GM12878 (cell line): ENCODE measurements around the gene FTMT. TPM values are rescaled to one million over a fixed set of nuclear protein-coding genes. Genes with fewer than 3 reads are reported as not detected.

Experiments
- ATAC-seq: fragments of 200-7000 bp; cut with Tn5 transposase; 3 replicates; pipeline ENCODE4 v1.9.1; 2020; ENCODE audit warnings: mild to moderate bottlenecking, moderate library complexity
- BruUV-seq: library from RNA; stranded (reverse); fragments of 400-500 nt; replicated peaks from 2 replicates; lab custom pipeline; 2021; lab: Mats Ljungman, UMichigan
- CTCF ChIA-PET: fragments of 300-600 bp; sonication (Branson Sonifier 250); formaldehyde crosslinking; extraction: SDS; loops from one replicate; lab custom pipeline; 2021; ENCODE audit warnings: inconsistent platforms; lab: Yijun Ruan, JAX
- POLR2A ChIA-PET: fragments of 350-600 bp; formaldehyde crosslinking; extraction: SDS; loops from one replicate; lab custom pipeline; 2021; ENCODE audit warnings: inconsistent platforms; lab: Charles Lee
- RAD21 ChIA-PET: fragments of 300-600 bp; sonication (Branson Sonifier 250); formaldehyde crosslinking; loops from one replicate; lab custom pipeline; 2023; ENCODE audit warnings: antibody characterized with exemption; ENCODE audit not compliant: unreplicated experiment; lab: Charles Lee
- SMC1A ChIA-PET: fragments of 300-600 bp; sonication (Branson Sonifier 250); formaldehyde crosslinking; loops from one replicate; lab custom pipeline; 2023; ENCODE audit not compliant: unreplicated experiment, uncharacterized antibody; lab: Charles Lee
- DNase-seq: peaks from one replicate; pipeline ENCODE4 v3.0.0-alpha.2; 2011; ENCODE audit warnings: low read depth, low spot score
- FAIRE-seq: peaks from 3 replicates; lab custom pipeline; 2011; peaks lifted over from hg19 to GRCh38; lab: Jason Lieb, UNC
- H2AFZ ChIP-seq: 2 replicates; pipeline ENCODE4 v1.6.0; 2011; ENCODE audit warnings: low read depth, low read length, control low read depth; ENCODE audit not compliant: control insufficient read depth
- H3K27ac ChIP-seq: 2 replicates; pipeline ENCODE4 v1.5.1; 2011; ENCODE audit warnings: control low read depth; ENCODE audit not compliant: control insufficient read depth, insufficient read depth
- H3K27me3 ChIP-seq, 2 experiments: replicated peaks in 1 of 2; 2 replicates each; pipeline versions ENCODE4 v1.6.0 to v1.6.1; 2011; ENCODE audit warnings: low read length in 1 of 2; ENCODE audit not compliant: control insufficient read depth in 2 of 2, insufficient read depth in 2 of 2
- H3K36me3 ChIP-seq, 2 experiments: 2 replicates each; pipeline ENCODE4 v1.5.1; 2011; ENCODE audit warnings: low read length in 1 of 2; ENCODE audit not compliant: control insufficient read depth in 2 of 2, insufficient read depth in 2 of 2
- H3K4me1 ChIP-seq: 2 replicates; pipeline ENCODE4 v1.6.1; 2011; ENCODE audit warnings: mild to moderate bottlenecking, low read length, moderate library complexity, mixed read lengths; ENCODE audit not compliant: control insufficient read depth, insufficient read depth
- H3K4me2 ChIP-seq: 2 replicates; pipeline ENCODE4 v1.6.0; 2011; ENCODE audit warnings: control low read depth; ENCODE audit not compliant: control insufficient read depth, insufficient read depth
- H3K4me3 ChIP-seq: fragments of 200-600 bp; sonication (generic); 2 replicates; pipeline ENCODE4 v1.5.1; 2016
- H3K79me2 ChIP-seq: 2 replicates; pipeline ENCODE4 v1.6.0; 2011; ENCODE audit warnings: low read length; ENCODE audit not compliant: control insufficient read depth, insufficient read depth
- H3K9ac ChIP-seq: 2 replicates; pipeline ENCODE4 v1.8.0; 2011; ENCODE audit warnings: low read length, control low read depth, mixed read lengths; ENCODE audit not compliant: control insufficient read depth, insufficient read depth
- H3K9me3 ChIP-seq: replicated peaks from 3 replicates; pipeline ENCODE4 v1.5.1; 2011; ENCODE audit warnings: mild to moderate bottlenecking, low read length; ENCODE audit not compliant: control insufficient read depth, insufficient read depth
- H4K20me1 ChIP-seq: 2 replicates; pipeline ENCODE4 v1.6.0; 2011; ENCODE audit not compliant: control insufficient read depth, insufficient read depth
- EP300 ChIP-seq, 2 experiments: fragments of 150-350 bp in 1 of 2; IDR thresholded peaks; 2 replicates each; pipeline ENCODE4 v1.6.1; 2011 to 2012; ENCODE audit warnings: low read depth in 2 of 2, low read length in 2 of 2, borderline replicate concordance in 1 of 2, improper control_type of control experiment in 1 of 2, inconsistent platforms in 1 of 2; ENCODE audit not compliant: control insufficient read depth in 1 of 2
- EZH2 ChIP-seq: IDR thresholded peaks from 2 replicates; pipeline ENCODE4 v1.6.1; 2012; ENCODE audit warnings: low read depth, mild to moderate bottlenecking, control low read depth, inconsistent platforms, low read length, borderline replicate concordance; ENCODE audit not compliant: control insufficient read depth
- MTA2 ChIP-seq: fragments of 450-650 bp; IDR thresholded peaks from 2 replicates; pipeline ENCODE4 v1.6.1; 2016; ENCODE audit warnings: low read depth, mild to moderate bottlenecking, moderate library complexity
- MXI1 ChIP-seq: fragments of 150-350 bp; IDR thresholded peaks from 2 replicates; pipeline ENCODE4 v1.6.1; 2011; ENCODE audit warnings: low read depth, mild to moderate bottlenecking, inconsistent platforms, low read length, improper control_type of control experiment
- NFYA ChIP-seq: IDR thresholded peaks from 2 replicates; pipeline ENCODE4 v1.6.1; 2011; ENCODE audit warnings: low read depth, mild to moderate bottlenecking, low read length, improper control_type of control experiment, borderline replicate concordance
- PML ChIP-seq: IDR thresholded peaks from 2 replicates; pipeline ENCODE4 v1.6.1; 2012; ENCODE audit warnings: low read length, inconsistent platforms
- POLR2A ChIP-seq: IDR thresholded peaks from 2 replicates; pipeline ENCODE4 v1.6.1; 2011; ENCODE audit warnings: low read depth, mild to moderate bottlenecking, low read length
- POLR2AphosphoS2 ChIP-seq: IDR thresholded peaks from 2 replicates; pipeline ENCODE4 v1.6.1; 2011; ENCODE audit warnings: low read depth, mild to moderate bottlenecking, low read length, improper control_type of control experiment, moderate library complexity
- SIN3A ChIP-seq: IDR thresholded peaks from 2 replicates; pipeline ENCODE4 v1.6.1; 2012; ENCODE audit warnings: low read depth, low read length, improper control_type of control experiment
- TCF3 ChIP-seq: IDR thresholded peaks from 2 replicates; pipeline ENCODE4 v1.6.1; 2012; ENCODE audit warnings: low read depth, mild to moderate bottlenecking, low read length, borderline replicate concordance; ENCODE audit not compliant: insufficient read depth
- YBX1 ChIP-seq: fragments of 450-650 bp; IDR thresholded peaks from 2 replicates; pipeline ENCODE4 v1.6.1; 2016; ENCODE audit warnings: antibody characterized with exemption
- YY1 ChIP-seq: IDR thresholded peaks from 2 replicates; pipeline ENCODE4 v1.6.1; 2011; ENCODE audit warnings: low read depth, mild to moderate bottlenecking, low read length
- ZSCAN29 ChIP-seq: fragments of 450-650 bp; IDR thresholded peaks from 2 replicates; pipeline ENCODE4 v1.6.1; 2017; ENCODE audit warnings: mild to moderate bottlenecking, moderate library complexity
- in situ Hi-C: fragments of 300-500 bp; cut with MboI; formaldehyde crosslinking; loops from 9 replicates; pipeline ENCODE4 v1.14.3; 2018; ENCODE audit warnings: mixed read lengths
- intact Hi-C: fragments of 100-400 bp; cut with micrococcal nuclease; formaldehyde crosslinking; loops from one replicate; pipeline ENCODE4 v1.14.2; 2022; ENCODE audit not compliant: unreplicated experiment
- polyA plus RNA-seq, 11 experiments: library from polyadenylated mRNA; depleted of rRNA in 4 of 11; unstranded in 6 of 11; stranded (reverse) in 5 of 11; fragments of >200 nt; fragmentation: Nextera tagmentation in 4 of 11; fragmentation: Illumina TruSeq in 1 of 11; extraction: Ambion mirVana in 4 of 11; extraction: Trizol in 1 of 11; gene quantifications; 1 replicate in 1 of 11; 2 replicates in 10 of 11; pipeline versions ENCODE4 v1.2.1 to v1.2.3, GENCODE V29; 2011 to 2016; ENCODE audit warnings: inconsistent platforms in 2 of 11, missing spikeins in 2 of 11, low read depth in 1 of 11
- total RNA-seq, 4 experiments: library from RNA; depleted of rRNA in 3 of 4; stranded (reverse); fragments of >200 nt in 3 of 4; fragmentation: Illumina TruSeq in 1 of 4; extraction: Trizol in 1 of 4; gene quantifications; 2 replicates each; pipeline versions ENCODE4 v1.2.1 to v1.2.3, GENCODE V29; 2013 to 2021
- TF ChIP-seq, protein P1 (sequence below): fragments of 450-650 bp; IDR thresholded peaks from 2 replicates; pipeline ENCODE4 v1.6.1; 2017; ENCODE audit warnings: antibody characterized with exemption, mild to moderate bottlenecking, moderate library complexity
- TF ChIP-seq, protein P2 (sequence below): IDR thresholded peaks from 2 replicates; pipeline ENCODE4 v1.6.1; 2012; ENCODE audit warnings: low read length, inconsistent platforms
- TF ChIP-seq, protein P3 (sequence below): fragments of 150-350 bp; IDR thresholded peaks from 2 replicates; pipeline ENCODE4 v1.6.1; 2016; ENCODE audit warnings: low read depth, low read length

The FTMT gene
- total and polyA plus RNA-seq, 10 of the 15 experiments (the other 5 are each of a cell fraction or from before 2014, with no cell fraction given): not detected

DNA sequence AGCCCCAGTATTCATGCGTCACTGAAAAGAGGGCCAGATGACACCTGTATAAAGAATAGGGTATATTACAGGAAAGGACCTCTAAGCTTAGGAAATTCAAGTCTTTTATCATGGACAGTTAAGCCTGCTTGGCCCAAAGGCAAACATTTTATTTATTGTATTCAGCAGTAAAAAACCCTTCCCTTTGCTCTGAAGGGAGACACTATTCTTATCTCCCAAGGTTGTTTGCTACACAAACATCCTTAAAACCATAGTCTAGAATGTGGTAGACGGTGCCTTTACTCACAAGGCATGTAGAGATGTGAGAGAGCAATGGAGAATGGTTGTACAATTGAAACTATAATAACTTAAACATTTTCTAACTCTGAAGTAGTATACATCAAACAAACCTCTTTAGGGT lies 33.9 kb downstream of the FTMT start (continued):
- TF ChIP-seq, protein P1, sequence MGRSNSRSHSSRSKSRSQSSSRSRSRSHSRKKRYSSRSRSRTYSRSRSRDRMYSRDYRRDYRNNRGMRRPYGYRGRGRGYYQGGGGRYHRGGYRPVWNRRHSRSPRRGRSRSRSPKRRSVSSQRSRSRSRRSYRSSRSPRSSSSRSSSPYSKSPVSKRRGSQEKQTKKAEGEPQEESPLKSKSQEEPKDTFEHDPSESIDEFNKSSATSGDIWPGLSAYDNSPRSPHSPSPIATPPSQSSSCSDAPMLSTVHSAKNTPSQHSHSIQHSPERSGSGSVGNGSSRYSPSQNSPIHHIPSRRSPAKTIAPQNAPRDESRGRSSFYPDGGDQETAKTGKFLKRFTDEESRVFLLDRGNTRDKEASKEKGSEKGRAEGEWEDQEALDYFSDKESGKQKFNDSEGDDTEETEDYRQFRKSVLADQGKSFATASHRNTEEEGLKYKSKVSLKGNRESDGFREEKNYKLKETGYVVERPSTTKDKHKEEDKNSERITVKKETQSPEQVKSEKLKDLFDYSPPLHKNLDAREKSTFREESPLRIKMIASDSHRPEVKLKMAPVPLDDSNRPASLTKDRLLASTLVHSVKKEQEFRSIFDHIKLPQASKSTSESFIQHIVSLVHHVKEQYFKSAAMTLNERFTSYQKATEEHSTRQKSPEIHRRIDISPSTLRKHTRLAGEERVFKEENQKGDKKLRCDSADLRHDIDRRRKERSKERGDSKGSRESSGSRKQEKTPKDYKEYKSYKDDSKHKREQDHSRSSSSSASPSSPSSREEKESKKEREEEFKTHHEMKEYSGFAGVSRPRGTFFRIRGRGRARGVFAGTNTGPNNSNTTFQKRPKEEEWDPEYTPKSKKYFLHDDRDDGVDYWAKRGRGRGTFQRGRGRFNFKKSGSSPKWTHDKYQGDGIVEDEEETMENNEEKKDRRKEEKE: no peak

DNA sequence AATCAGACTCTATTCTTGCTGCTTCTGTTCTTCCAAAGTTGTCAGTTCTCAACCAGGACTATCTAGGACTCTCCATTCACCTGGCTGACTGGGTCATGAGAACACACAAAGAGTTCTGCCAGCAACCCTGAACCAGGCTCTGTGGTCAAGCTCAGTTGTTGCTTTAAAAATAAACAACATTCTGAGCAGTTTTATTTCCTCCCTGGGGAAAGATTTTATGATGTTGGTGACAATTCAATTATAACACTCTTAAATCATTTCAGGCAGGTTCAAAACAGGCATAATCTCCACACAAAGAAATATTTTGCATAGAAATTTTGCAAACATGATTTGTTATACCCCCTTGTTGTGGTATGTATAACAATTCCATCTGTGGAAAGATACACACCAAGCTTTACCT lies 36.0 kb downstream of the FTMT start:
- Histone ChIP-seq H3K27me3 (no peaks in the 10 kb centered on the region; a peak in 1 of 4 replicates), H2AFZ (no peak overlapping the region), H3K9ac (no peak overlapping the region), H4K20me1 (no peaks in the 10 kb centered on the region), H3K36me3 (no peaks in the 10 kb centered on the region), H3K4me3 (no peak overlapping the region), H3K4me1 (no peaks in the 10 kb centered on the region), H3K79me2 (no peaks in the 10 kb centered on the region), H3K27ac (no peak overlapping the region), H3K9me3 (no peaks in the 10 kb centered on the region), H3K4me2 (no peak overlapping the region)
- ChIA-PET RAD21 (no interaction called here), POLR2A (no interaction called here), CTCF (no interaction called here), SMC1A (no interaction called here)
- BruUV-seq: no TSS peak
- FAIRE-seq (no peak), DNase-seq (no peak), ATAC-seq (no peak)
- in situ Hi-C loops: no loop called here
- intact Hi-C loops: no loop called here
- no peak for TF ChIP-seq POLR2AphosphoS2
- no peak for TF ChIP-seq MXI1
- TF ChIP-seq EP300 (IDR thresholded peaks at IDR 0.05; ENCODE audit: borderline replicate concordance in 1 of 2, control insufficient read depth in 1 of 2, low read depth in 2 of 2, low read length in 2 of 2): no peak
- no peak for TF ChIP-seq YY1
- no peak for TF ChIP-seq PML
- no peak for TF ChIP-seq NFYA
- TF ChIP-seq MTA2: no peak
- TF ChIP-seq, protein P2, sequence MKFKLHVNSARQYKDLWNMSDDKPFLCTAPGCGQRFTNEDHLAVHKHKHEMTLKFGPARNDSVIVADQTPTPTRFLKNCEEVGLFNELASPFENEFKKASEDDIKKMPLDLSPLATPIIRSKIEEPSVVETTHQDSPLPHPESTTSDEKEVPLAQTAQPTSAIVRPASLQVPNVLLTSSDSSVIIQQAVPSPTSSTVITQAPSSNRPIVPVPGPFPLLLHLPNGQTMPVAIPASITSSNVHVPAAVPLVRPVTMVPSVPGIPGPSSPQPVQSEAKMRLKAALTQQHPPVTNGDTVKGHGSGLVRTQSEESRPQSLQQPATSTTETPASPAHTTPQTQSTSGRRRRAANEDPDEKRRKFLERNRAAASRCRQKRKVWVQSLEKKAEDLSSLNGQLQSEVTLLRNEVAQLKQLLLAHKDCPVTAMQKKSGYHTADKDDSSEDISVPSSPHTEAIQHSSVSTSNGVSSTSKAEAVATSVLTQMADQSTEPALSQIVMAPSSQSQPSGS: no peak
- TF ChIP-seq, protein P3, sequence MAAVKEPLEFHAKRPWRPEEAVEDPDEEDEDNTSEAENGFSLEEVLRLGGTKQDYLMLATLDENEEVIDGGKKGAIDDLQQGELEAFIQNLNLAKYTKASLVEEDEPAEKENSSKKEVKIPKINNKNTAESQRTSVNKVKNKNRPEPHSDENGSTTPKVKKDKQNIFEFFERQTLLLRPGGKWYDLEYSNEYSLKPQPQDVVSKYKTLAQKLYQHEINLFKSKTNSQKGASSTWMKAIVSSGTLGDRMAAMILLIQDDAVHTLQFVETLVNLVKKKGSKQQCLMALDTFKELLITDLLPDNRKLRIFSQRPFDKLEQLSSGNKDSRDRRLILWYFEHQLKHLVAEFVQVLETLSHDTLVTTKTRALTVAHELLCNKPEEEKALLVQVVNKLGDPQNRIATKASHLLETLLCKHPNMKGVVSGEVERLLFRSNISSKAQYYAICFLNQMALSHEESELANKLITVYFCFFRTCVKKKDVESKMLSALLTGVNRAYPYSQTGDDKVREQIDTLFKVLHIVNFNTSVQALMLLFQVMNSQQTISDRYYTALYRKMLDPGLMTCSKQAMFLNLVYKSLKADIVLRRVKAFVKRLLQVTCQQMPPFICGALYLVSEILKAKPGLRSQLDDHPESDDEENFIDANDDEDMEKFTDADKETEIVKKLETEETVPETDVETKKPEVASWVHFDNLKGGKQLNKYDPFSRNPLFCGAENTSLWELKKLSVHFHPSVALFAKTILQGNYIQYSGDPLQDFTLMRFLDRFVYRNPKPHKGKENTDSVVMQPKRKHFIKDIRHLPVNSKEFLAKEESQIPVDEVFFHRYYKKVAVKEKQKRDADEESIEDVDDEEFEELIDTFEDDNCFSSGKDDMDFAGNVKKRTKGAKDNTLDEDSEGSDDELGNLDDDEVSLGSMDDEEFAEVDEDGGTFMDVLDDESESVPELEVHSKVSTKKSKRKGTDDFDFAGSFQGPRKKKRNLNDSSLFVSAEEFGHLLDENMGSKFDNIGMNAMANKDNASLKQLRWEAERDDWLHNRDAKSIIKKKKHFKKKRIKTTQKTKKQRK: no peak
- no peak for TF ChIP-seq YBX1
- TF ChIP-seq EZH2: no peak
- TF ChIP-seq ZSCAN29: no peak
- TF ChIP-seq TCF3: no peak
- no peak for TF ChIP-seq SIN3A
- no peak for TF ChIP-seq POLR2A
